MM.1S (cell line): ENCODE results near the gene ALDH1A3.

ENCODE experiments used
- CTCF ChIP-seq: fragments of 300-600 bp; sonication (generic); IDR thresholded peaks from 2 replicates; pipeline ENCODE4 v1.5.1; 2016; ENCODE audit warnings: antibody characterized with exemption, low read length, mixed read lengths
- EZH2phosphoT487 ChIP-seq: fragments of 300-600 bp; sonication (generic); IDR thresholded peaks from 2 replicates; pipeline ENCODE4 v1.6.1; 2018; ENCODE audit warnings: antibody characterized with exemption, low read length

DNA sequence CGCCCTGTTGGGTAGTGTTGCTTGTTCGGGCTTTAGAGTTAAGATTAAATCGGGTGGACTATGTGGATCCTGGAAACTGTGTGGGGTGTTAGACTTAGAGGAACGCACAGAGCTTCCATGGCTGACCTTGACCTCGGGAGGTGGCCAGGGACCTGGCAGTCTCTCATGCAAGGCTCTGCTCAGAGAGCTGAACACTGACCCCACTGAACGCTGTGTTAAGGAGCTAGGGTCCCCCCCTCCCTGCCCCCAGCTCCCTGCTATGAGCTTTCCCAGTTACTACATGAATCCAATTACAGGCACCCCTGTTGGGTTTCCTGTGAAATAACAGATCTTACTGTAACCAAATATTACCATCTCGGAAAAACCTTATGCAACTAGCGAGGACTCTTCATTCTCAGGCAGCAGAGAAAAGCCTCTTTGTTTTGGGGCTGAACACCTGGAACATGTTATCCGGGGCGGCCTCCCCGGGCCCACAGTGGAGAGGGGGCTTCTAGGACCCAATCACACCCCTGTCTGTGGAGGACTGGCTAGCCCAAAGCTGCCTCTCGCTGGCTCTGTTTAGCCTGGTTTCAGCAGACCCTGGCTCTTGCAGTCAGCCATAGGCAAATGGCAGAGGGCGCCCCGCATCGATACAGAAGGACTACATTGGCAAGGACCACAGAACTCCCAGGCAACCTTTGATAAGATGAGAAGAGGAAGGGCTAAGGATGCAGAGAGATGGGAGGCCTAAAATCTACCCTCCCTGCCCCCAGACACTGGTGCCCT, 25.8 kb upstream of the ALDH1A3 start:
- no peak for TF ChIP-seq CTCF
- TF ChIP-seq EZH2phosphoT487 = no peak
